ENCODE data around the gene PTMS. TPM values are rescaled to one million over a fixed set of nuclear protein-coding genes. Genes with fewer than 3 reads are reported as not detected.
A peak's percentile ranks its signal among the peaks of the same experiment; 100 is the strongest.

Gene PTMS
- total and polyA plus RNA-seq, 10 of the 15 experiments (the other 5 are each of a cell fraction or from before 2014, with no cell fraction given) = 2.1 to 127 (median 29.8) TPM

- Histone ChIP-seq H3K4me1 (ENCODE audit: control insufficient read depth, insufficient read depth, low read length) (peaks cover 37% of the 10 kb centered on the region), H3K9ac (ENCODE audit: control insufficient read depth, insufficient read depth, low read length) (peak overlapping the region; percentile 72), H2AFZ (ENCODE audit: control insufficient read depth, low read depth, low read length) (peak overlapping the region; percentile 75), H3K27ac (ENCODE audit: control insufficient read depth, insufficient read depth) (peak overlapping the region; percentile 24), H3K9me3 (replicated peaks; ENCODE audit: control insufficient read depth, insufficient read depth, low read length) (no peaks in the 10 kb centered on the region), H3K4me2 (ENCODE audit: control insufficient read depth, insufficient read depth) (peak overlapping the region; percentile 85), H3K27me3 (replicated peaks in 1 of 2; ENCODE audit: control insufficient read depth in 2 of 2, insufficient read depth in 2 of 2, low read length in 1 of 2) (no peaks in the 10 kb centered on the region), H3K36me3 (ENCODE audit: control insufficient read depth in 2 of 2, insufficient read depth in 2 of 2, low read length in 1 of 2) (no peaks in the 10 kb centered on the region), H3K4me3 (peak overlapping the region; percentile 83), H3K79me2 (ENCODE audit: control insufficient read depth, insufficient read depth, low read length) (peaks cover 16% of the 10 kb centered on the region), H4K20me1 (ENCODE audit: control insufficient read depth, insufficient read depth) (no peaks in the 10 kb centered on the region)
- CTCF ChIA-PET = interaction anchor here (0.6 to 3.5 kb wide), 16 partner anchors 8 to 406 kb away, joined by 3 to 67 read pairs (median 4); partner anchors contain the start of genes CD4, CDCA3, COPS7A and MLF2
- FAIRE-seq (no peak), ATAC-seq (peak; percentile 76), DNase-seq (ENCODE audit: low read depth, low spot score) (no peak)
- BruUV-seq (replicated peaks) = no TSS peak
- POLR2A ChIA-PET = interaction anchor here (0.6 to 3.2 kb wide), 13 partner anchors 8 to 153 kb away, joined by 3 to 60 read pairs (median 5); partner anchors contain the start of genes CD4, CDCA3, COPS7A and MLF2
- intact Hi-C loops (cut with micrococcal nuclease; ENCODE audit: unreplicated experiment) (no loop called here), in situ Hi-C loops (cut with MboI) (no loop called here)
- 2% methylated on average over 65 of the region's 88 CpGs for whole genome bisulfite sequencing (ENCODE audit: insufficient coverage, insufficient replicate concordance, low lambda C conversion rate, missing lambda C conversion rate)
- RAD21 ChIA-PET (ENCODE audit: unreplicated experiment) = interaction anchor here (0.6 to 4.1 kb wide), 15 partner anchors 9 to 178 kb away, joined by 3 to 51 read pairs (median 4); partner anchors contain the start of genes CDCA3, COPS7A, MLF2 and USP5
- SMC1A ChIA-PET (ENCODE audit: uncharacterized antibody, unreplicated experiment) = interaction anchor here (1.0 to 4.2 kb wide), 5 partner anchors 12 to 83 kb away, joined by 3 to 39 read pairs (median 5); partner anchors contain the start of gene MLF2
- TF ChIP-seq RB1 (IDR thresholded peaks at IDR 0.05; ENCODE audit: borderline replicate concordance) (peak; percentile 53; the same call in 1 of the 2 replicates), SREBF1 (IDR thresholded peaks at IDR 0.05; ENCODE audit: low read length) (no peak), SIX5 (IDR thresholded peaks at IDR 0.05; ENCODE audit: low read depth, low read length, severe bottlenecking) (no peak), MTA3 (IDR thresholded peaks at IDR 0.05; ENCODE audit: borderline replicate concordance, low read length) (no peak), KLF5 (IDR thresholded peaks at IDR 0.05; ENCODE audit: partially characterized antibody) (no peak), BCLAF1 (IDR thresholded peaks at IDR 0.05) (no peak), TCF12 (IDR thresholded peaks at IDR 0.05; ENCODE audit: low read depth, low read length) (no peak), ZNF274 (IDR thresholded peaks at IDR 0.05; ENCODE audit: insufficient read depth, insufficient read length) (no peak), STAT3 (IDR thresholded peaks at IDR 0.05; ENCODE audit: low read depth, low read length) (no peak), FOS (IDR thresholded peaks at IDR 0.05; ENCODE audit: borderline replicate concordance, extremely low read depth, insufficient read length) (no peak), NFIC (IDR thresholded peaks at IDR 0.05; ENCODE audit: low read depth, low read length) (no peak)
- TF ChIP-seq, protein P1, sequence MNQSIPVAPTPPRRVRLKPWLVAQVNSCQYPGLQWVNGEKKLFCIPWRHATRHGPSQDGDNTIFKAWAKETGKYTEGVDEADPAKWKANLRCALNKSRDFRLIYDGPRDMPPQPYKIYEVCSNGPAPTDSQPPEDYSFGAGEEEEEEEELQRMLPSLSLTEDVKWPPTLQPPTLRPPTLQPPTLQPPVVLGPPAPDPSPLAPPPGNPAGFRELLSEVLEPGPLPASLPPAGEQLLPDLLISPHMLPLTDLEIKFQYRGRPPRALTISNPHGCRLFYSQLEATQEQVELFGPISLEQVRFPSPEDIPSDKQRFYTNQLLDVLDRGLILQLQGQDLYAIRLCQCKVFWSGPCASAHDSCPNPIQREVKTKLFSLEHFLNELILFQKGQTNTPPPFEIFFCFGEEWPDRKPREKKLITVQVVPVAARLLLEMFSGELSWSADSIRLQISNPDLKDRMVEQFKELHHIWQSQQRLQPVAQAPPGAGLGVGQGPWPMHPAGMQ (IDR thresholded peaks at IDR 0.05; ENCODE audit: borderline replicate concordance) = no peak
- TF ChIP-seq, protein P2, sequence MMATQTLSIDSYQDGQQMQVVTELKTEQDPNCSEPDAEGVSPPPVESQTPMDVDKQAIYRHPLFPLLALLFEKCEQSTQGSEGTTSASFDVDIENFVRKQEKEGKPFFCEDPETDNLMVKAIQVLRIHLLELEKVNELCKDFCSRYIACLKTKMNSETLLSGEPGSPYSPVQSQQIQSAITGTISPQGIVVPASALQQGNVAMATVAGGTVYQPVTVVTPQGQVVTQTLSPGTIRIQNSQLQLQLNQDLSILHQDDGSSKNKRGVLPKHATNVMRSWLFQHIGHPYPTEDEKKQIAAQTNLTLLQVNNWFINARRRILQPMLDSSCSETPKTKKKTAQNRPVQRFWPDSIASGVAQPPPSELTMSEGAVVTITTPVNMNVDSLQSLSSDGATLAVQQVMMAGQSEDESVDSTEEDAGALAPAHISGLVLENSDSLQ (IDR thresholded peaks at IDR 0.05) = no peak
- TF ChIP-seq, protein P3, sequence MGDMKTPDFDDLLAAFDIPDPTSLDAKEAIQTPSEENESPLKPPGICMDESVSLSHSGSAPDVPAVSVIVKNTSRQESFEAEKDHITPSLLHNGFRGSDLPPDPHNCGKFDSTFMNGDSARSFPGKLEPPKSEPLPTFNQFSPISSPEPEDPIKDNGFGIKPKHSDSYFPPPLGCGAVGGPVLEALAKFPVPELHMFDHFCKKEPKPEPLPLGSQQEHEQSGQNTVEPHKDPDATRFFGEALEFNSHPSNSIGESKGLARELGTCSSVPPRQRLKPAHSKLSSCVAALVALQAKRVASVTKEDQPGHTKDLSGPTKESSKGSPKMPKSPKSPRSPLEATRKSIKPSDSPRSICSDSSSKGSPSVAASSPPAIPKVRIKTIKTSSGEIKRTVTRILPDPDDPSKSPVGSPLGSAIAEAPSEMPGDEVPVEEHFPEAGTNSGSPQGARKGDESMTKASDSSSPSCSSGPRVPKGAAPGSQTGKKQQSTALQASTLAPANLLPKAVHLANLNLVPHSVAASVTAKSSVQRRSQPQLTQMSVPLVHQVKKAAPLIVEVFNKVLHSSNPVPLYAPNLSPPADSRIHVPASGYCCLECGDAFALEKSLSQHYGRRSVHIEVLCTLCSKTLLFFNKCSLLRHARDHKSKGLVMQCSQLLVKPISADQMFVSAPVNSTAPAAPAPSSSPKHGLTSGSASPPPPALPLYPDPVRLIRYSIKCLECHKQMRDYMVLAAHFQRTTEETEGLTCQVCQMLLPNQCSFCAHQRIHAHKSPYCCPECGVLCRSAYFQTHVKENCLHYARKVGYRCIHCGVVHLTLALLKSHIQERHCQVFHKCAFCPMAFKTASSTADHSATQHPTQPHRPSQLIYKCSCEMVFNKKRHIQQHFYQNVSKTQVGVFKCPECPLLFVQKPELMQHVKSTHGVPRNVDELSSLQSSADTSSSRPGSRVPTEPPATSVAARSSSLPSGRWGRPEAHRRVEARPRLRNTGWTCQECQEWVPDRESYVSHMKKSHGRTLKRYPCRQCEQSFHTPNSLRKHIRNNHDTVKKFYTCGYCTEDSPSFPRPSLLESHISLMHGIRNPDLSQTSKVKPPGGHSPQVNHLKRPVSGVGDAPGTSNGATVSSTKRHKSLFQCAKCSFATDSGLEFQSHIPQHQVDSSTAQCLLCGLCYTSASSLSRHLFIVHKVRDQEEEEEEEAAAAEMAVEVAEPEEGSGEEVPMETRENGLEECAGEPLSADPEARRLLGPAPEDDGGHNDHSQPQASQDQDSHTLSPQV (IDR thresholded peaks at IDR 0.05) = no peak
Observed at GRCh38 chr12:6766651-6767349, 637 bp downstream of the PTMS start.
